NCI-H69 (cell line): Measurements from ENCODE around the gene ARHGEF18.
"Not testable (repeated sequence)": the region's sequence is repeated elsewhere in the genome, so short reads cannot be mapped to it uniquely, and the experiment has no call there.

Source experiments
- DNase-seq: peaks from one replicate; lab custom pipeline; 2025; lab: John Stamatoyannopoulos, UW

The ARHGEF18 gene

DNA sequence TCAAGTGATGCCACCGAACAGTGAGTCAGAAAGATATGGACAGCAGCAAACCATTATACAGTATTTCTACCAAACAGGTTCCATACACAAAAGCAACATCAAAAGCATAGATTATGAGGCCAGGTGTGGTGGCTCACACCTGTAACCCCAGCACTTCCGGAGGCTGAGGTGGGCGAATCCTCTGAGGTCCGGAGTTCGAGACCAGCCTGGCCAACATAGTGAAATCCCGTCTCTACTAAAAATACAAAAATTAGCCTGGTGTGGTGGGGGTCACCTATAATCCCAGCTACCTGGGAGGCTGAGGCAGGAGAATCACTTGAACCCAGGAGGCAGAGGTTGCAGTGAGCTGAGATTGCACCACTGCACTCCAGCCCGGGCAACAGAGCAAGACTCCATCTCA lies 1.7 kb upstream of the ARHGEF18 start:
- not testable (repeated sequence) for DNase-seq

DNA sequence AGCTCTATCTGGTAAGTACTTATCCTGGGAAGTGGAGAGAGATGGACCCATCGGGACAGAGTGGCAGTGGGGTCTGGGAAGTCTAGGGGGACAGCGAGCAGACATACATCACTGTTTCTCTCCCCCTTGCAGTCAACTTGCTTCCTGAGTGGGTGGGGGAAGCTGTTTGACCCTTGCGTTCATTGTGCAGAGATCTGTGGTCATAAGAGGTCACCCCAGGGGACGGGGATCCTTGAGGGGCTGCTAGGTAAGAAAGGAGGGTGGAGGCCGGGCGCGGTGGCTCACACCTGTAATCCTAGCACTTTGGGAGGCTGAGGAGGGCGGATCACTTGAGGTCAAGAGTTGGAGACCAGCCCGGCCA lies 474 bp downstream of the ARHGEF18 start:
- no peak for DNase-seq

DNA sequence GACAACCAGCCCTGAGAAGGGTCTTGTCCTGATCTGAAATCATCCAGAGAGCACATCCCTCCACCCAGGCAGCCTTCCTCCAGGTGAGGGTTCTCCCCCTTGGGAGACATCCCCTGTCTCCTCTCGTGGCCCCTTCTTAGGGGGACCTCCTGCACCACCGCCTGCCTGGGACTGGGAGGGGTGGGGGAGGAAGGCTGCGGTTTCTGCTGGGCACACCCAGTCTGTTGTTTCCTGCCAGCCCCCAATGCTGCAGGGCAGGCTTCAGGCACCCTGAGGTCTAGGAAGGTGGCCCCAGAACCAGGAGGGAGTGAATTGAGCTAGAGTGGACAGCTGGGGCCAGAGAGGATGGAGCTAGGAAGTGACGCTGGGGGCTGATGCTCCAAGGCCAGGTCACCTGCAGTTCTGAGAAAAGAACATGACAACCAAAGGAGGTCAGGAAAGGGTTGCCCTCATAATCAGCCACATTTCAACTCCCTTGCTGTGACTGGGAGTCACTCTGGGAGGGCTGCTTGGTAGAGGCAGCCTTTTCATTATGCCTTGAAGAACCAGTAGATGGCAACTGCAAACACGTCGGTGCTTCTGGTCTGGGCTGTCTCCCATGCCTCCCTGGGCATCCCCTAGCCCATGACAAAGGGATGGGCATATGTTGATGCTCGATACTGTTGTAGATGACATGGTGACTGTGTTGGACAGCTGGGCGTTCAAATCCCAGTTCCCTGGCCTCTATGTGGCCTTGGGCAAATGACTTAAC lies 1.4 kb downstream of the ARHGEF18 start:
- DNase-seq = no peak

DNA sequence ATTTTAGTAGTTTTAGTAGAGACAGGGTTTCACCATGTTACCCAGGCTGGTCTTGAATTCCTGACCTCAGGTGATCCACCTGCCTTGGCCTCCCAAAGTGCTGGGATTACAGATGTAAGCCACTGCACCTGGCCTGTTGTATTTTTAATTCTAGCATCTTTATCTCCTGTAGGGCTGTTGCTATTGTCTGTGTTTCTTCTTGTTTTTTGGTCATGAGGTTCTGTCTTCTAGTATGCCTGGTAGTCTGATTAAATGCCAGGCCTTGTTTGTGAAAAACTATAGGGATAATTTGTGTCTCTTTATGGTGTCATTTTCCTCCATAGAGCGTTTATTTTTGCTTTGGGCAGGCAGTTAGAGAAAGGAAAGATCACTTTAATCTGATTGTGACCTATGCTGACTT lies 3.1 kb downstream of the ARHGEF18 start:
- no peak for DNase-seq

DNA sequence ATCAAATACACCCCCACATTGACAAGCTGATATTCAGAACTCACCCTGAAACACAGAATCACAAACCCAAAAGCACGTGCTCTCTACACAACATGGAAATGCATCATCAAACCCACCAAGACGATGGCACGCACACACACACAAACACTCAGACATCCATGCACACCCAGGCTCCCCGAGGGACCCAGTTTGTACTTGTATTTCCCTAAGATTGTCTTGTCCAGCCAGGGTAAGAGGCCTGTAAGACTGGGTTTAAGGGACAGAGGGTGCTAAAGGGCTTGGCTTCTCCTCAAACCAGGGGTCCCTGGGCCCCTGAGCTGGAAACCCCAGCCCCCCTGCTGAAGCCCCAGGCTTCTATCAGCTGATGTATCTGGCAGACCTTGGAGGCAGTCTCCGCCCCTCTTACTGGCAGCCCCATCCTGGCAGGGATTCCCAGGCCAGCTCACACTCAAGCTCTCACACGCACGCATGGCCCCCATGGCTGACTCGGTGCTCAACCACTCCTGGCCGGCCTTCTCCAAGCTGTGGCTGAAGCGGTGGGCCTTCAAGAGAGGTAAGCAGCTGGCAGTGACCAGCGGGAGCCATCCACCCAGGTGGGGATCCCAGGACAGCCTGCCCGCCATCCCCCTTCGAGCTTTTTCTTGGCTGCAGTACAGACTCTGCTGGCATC lies 6.5 kb downstream of the ARHGEF18 start:
- DNase-seq = no peak

DNA sequence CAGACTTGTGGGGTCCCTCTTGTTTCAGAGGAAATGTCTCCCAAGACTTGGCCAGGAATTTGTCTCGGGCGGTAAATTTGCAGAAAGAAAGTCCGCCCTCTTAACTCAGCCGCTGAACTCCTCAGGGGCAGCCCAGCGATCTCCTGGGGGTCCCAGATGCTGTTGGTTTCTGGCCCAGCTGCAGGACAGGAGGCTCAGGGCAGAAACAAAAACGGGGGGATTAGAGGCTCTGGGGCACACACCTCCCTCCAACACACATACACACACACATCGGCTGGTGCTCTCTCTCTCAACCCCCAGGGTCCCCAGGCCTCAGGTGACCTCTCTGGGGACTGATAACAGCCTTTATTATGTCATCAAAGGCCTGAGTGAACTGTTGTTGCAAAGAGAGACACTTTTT lies 7.1 kb downstream of the ARHGEF18 start:
- DNase-seq = no peak

DNA sequence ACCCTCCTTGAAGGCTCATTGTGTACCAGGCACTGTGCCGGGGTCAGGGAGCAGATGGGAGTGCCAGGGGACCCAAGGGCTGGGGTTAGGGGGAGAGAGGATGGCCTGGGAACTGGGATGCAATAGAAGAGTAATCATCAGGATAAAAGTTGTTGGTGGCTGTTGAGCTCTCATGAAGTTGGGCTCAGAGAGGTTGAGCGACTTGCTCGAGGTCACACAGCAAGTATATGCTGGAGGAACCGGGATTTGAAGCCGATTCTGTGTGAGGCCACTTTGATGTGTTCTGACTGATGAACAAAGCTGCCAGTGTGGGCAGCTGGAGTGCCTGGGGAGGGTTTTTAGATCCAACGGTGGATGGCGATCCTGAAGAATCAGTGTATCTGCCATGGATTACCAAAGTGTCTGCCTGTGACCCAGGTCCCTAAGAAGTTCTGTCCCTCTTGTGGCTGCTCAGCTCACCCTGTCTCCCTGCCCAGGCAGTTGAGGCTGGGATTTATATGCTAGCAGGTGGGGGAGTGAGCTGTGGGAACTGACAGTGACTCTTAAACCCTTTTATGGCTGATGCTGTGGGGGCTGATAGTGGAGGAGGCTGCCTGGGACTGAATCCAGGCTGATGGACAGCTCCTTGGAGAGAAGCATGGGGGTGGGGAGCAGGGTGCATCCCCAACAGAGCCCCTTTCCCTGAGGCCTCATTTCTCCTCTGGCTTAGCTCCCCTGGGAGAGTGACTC lies 8.3 kb downstream of the ARHGEF18 start:
- DNase-seq = no peak

DNA sequence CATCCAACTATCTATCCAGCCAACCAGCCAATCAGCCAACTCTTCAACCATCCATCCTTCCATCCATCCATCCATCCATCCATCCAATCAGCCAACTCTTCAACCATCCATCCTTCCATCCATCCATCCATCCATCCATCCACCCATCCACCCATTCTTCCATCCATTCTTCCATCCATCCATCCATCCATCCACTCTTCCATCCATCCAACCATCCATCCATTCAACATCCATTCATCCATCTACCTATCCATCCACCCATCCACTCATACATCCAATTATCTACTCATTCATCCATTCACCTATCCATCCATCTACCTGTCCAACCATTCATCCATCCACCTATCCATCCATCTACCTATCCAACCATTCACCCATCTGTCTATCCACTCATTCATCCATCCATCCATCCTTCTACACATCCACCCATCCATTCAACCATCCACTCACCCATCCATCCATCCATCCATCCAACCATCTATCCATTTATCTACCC lies 9.4 kb downstream of the ARHGEF18 start:
- no peak for DNase-seq

DNA sequence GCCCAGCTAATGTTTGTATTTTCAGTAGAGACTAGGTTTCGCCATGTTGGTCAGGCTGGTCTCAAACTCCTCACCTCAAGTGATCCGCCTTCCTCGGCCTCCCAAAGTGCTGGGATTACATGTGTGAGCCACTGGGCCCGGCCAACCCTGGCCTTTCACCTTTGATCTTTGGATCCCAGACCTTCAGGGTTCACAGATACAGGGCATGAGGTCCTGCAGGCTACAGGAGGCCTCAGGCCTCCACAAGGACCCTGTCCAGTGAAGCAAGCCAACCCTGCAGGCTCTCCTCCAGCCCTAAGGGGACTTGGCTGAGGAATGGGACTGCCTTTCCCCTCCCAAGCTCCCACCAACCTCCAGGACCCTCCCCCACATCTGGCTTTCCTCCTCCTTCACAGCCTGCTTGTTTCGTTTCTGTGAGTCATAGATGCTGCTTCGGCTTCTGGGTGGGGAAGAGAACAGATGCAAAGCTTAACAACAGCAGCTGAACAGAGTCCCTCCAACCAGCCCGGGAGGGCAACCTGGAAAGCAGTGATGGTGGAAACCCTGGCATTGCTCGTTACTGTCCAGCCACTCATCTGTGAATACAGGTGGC lies 11.8 kb downstream of the ARHGEF18 start:
- DNase-seq = no peak

DNA sequence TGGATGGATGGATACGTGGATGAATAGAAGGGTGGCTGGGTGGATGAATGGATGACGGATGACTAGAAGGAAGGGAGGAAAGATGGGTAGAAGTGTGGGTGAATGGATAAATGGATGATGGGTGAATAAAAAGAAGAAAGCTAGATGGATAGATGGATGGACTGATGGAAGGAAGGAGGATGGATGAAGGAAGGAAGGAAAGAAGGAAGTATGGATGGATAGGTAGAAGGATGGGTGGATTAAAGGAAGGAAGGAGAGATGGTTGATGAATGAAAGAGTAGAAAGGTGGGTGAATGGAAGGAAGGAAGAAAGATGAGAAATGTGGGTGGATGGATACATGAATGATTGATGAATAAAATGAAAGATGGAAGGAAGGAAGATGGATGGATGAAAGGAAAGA lies 14.5 kb downstream of the ARHGEF18 start:
- no peak for DNase-seq

DNA sequence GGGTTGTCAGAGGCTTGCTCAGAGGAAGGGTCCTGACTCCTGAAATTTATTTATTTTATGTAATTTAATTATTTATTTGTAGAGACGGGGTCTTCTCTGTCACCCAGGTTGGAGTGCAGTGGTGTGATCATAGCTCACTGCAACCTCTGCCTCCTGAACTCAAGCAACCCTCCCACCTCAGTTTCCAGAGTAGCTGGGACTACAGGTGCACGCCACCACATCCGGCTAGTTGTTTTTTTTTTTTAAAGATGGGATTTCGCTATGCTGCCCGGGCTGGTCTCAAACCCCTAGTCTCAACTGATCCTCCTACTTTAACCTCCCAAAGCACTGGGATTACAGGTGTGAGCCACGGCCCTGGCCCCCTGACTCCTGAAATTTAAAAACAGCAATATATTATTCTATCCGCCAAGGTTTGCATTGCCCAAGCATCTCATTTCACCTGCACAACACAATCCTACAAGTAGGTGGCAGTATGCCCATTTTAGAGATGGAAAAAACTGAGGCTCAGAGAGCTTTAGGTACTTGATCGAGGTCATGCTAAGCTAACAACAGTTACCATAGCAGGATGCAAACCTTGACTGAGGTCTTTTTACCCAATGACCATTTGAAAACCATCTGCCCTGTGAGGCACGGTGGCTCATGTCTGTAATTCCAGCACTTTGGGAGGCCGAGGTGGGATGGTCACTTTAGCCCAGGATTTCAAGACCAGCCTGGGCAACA lies 18.1 kb downstream of the ARHGEF18 start:
- peak; percentile 58 for DNase-seq

DNA sequence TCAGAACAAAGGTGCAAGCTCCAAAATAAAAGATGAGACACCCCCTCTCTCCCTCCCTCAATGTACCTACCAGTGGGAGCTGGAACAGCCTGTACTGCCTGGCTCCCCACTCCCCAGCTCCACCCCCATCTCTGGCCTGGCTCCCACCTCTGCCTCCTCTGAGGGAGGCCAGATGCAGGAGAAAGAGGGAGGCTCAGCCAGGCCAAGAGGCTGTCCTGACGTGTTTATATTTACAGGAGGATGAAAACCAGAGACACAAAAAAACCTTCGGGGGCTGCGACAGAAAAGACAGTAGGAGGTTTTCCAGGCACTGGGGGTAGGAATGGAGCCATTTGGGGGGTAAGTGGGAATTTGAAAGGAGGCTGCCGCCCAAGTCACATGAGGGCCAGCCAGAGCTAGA lies 19.7 kb downstream of the ARHGEF18 start:
- DNase-seq = no peak

DNA sequence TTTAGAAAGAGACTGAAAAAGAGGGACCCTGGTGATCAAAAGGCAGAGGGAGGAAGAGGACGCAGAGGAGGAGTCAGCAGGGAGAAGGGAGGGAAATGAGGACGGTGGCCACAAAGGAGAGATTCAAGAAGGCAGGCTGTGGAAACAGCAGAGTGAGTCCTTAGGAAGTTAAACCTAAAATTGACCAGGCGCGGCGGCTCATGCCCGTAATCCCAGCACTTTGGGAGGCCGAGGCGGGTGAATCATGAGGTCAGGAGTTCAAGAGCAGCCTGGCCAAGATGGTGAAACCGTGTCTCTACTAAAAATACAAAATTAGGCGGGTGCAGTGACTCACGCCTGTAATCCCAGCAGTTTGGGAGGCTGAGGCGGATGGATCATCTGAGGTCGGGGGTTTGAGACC lies 20.1 kb downstream of the ARHGEF18 start:
- DNase-seq = not testable (repeated sequence)

DNA sequence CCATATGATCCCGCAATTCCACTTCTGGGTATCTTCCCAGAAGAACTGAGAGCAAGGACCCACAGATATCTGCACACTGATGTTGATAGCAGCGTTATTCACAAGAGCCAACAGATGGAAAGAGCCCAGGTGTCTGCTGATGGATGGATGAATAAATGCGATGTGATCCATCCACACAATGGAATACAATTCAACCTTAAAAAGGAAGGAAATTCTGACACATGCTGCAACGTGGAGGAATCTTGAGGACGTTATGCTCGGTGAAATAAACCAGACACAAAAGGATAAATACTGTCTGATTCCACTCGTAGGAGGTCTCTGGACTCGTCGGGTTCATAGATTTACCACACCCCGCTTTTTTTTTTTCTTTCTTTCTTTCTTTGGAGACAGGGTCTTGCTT lies 21.8 kb downstream of the ARHGEF18 start:
- no peak for DNase-seq

DNA sequence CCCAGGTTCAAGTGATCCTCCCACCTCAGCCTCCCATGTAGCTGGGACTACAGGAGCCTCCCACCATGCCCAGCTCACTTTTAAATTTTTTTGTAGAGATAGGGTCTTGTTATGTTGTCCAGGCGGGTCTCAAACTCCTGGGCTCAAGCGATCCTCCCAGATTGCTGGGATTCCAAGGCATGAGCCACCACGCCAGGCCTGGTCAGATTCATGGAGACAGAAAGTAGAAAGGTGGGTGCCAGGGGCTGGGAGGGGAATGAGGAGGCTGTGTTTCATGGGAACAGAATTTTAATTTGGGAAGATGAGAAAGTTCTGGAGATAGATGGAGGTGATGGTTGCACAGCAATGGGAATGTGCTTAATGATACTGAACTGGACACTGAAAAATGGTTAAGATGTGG lies 22.3 kb downstream of the ARHGEF18 start:
- DNase-seq = no peak

DNA sequence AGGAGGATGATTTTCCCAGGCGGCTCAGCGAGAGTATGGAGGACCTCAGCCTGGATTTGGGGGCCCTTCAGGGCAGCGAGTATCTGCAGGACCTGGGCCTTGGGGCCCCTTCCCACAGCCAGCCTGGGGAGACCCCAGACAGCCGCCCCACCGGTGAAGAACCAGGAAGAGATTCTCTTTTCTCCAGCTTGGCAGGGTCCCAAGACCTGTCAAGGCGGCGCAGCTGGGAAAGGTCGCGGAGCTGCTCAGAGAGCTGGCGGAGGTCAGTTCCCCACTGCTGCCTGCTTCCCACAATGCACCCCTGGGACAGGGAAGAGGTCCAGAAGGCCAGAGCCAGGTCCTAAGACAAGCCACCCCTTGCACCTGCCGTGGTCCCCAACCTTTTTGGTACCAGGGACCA lies 24.1 kb downstream of the ARHGEF18 start:
- no peak for DNase-seq

DNA sequence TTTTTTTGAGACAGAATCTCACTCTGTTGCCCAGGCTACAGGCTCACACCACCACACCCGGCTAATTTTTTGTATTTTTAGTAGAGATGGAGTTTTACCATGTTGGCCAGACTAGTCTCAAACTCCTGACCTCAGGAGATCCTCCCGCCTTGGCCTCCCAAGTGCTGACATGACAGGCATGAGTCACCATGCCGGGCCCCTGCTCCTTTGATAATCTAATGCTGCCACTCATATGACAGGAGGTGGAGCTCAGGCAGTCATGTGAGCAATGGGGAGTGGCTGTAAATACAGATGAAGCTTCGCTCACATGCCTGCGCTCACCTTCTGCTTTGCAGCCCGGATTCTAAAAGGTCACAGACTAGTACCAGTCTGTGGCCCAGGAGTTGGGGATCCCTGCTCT lies 25.1 kb downstream of the ARHGEF18 start:
- no peak for DNase-seq

DNA sequence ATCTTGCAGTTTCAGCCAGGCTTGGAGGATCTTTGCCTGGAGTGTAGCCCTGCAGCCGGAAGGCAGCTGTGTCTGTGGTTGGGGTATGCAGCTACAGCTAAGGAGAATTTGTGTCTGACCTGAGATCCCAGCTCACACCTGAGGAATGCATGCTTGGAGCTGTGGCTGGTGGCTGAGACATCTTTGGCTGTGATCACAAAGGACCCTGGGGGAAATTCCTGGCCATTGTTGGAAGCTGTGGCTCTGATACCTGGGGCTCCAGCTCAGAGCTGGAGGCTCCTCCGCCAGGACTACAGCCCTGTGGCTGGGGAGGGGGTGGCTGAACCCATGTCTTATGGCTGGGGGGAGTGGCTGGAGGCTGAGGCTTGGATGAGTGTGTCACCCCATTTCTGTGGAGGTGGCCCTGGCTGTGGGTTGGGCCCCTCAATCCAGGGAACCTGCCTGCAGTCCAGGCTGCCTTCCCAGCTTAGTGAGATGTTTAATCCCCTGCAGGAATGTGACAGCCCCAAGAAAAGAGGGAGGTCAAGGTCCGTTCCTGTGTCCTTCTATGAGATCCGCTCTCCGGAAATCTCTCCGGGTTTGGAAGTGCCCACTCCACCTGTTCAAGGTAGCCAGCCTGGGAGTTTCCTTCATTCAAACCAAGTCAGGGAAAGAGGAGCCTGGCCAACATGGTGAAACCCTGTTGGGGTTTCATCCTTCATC lies 27.6 kb downstream of the ARHGEF18 start:
- no peak for DNase-seq

DNA sequence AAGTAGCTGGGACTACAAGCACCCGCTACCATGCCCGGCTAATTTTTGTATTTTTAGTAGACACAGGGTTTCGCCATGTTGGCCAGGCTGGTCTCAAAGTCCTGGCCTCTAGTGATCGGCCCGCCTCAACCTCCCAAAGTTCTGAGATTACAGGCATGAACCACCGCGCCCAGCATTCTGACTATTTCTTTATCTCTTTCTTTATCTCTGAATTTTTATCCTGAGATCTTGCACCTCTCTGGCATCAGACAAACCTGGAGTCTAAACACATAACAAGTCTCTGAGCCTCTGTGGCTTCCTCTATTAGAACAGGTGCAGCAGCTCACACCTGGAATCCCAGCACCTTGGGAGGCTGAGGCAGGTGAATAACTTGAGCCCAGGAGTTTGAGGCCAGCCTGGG lies 28.5 kb downstream of the ARHGEF18 start:
- no peak for DNase-seq

DNA sequence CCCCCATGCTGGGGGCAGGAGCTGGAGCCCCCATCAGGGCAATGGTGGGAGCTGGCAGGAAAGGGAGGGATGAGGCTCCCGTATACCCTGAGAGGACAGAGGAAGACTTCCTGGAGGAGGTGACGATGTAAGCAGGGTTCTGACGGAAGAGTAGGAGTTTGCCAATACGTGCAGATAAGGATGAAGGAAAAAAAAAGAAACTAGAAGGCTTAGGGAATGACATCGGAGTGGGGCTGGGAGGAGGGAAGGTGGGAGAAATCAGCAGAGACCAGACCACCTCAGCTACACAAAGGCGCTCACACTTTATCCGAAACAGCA lies 32.3 kb downstream of the ARHGEF18 start:
- DNase-seq = no peak

DNA sequence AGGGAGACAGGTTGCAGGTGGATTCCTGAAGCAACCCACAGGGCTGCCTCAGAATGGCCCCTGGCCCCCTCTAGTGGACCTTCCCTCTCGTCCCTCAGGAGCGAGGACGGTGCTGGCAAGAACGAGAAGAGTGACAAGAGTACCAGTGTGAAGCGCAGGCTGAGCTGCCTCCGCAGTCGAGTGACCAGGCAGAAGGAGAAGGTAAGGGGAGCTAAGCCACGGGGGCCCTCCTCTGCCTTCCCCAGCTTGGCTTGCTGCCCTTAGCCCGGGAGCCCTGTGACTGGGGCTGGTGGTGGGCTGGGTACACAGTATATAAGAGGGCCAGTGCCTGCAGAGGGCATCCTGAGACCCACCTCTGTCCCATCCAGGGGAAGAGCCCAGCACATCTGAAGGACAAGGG lies 34.0 kb downstream of the ARHGEF18 start:
- no peak for DNase-seq

DNA sequence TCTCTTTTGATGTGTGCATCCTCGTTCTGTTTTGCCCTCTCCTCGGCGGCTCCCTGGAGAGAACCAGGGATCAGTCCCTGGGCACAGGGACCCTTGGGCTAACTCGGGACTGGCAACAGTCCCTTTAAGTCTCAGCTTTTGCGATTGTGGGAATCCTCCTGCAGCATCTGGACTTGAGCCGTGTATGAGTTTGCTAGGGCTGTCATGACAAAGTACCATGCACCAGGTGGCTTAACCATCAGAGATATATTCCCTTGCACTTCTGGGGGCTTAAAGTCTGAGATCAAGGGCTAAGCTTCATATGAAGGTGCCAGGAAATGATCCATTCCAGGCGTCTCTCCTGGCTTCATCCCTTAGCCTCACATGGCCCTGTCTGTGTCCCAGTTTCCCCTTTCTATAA lies 34.5 kb downstream of the ARHGEF18 start:
- DNase-seq = no peak
